ENCODE measurements around the gene SCUBE1. TPM values are rescaled to one million over a fixed set of nuclear protein-coding genes. Genes with fewer than 3 reads are reported as not detected.

SCUBE1 gene
- total and polyA plus RNA-seq, 4 donors: 1.6 to 7.9 (median 5.0) TPM

- Histone ChIP-seq H3K36me3 (ENCODE audit: control insufficient read depth in 4 of 4, insufficient read depth in 4 of 4, low read length in 4 of 4) (no peaks in the 10 kb centered on the region), H3K27ac (ENCODE audit: low read depth in 1 of 2, low read length in 1 of 2) (no peak overlapping the region), H3K4me1 (ENCODE audit: control insufficient read depth in 5 of 5, insufficient read depth in 5 of 5, low read length in 5 of 5) (peaks cover 0 to 11% (median 0%) of the 10 kb centered on the region in 5 donors), H3K4me3 (no peak overlapping the region), H3K9ac (ENCODE audit: insufficient read depth in 1 of 2, low read length in 2 of 2) (no peak overlapping the region), H3K9me3 (ENCODE audit: control insufficient read depth in 4 of 4, insufficient read depth in 3 of 4, low read length in 3 of 4) (no peaks in the 10 kb centered on the region), H3K27me3 (ENCODE audit: control insufficient read depth in 3 of 3, insufficient read depth in 3 of 3, low read length in 2 of 3) (no peaks in the 10 kb centered on the region)
- DNase-seq (no peak), ATAC-seq (ENCODE audit: insufficient read depth, low FRiP score) (no peak)
- TF ChIP-seq CTCF (IDR thresholded peaks at IDR 0.05; ENCODE audit: control extremely low read depth, extremely low read depth): no peak
- WGBS, 2 donors: 94 to 97% methylated on average over 26 of the region's 26 CpGs
Observed at GRCh38 chr22:43201486-43202219, 141.5 kb downstream of the SCUBE1 start.

- Histone ChIP-seq H3K27ac (ENCODE audit: low read depth in 1 of 2, low read length in 1 of 2) (no peak overlapping the region), H3K36me3 (ENCODE audit: control insufficient read depth in 4 of 4, insufficient read depth in 4 of 4, low read length in 4 of 4) (no peaks in the 10 kb centered on the region), H3K27me3 (ENCODE audit: control insufficient read depth in 3 of 3, insufficient read depth in 3 of 3, low read length in 2 of 3) (no peaks in the 10 kb centered on the region), H3K4me3 (no peak overlapping the region), H3K9ac (ENCODE audit: insufficient read depth in 1 of 2, low read length in 2 of 2) (no peak overlapping the region), H3K4me1 (ENCODE audit: control insufficient read depth in 5 of 5, insufficient read depth in 5 of 5, low read length in 5 of 5) (peaks cover 0 to 11% (median 0%) of the 10 kb centered on the region in 5 donors), H3K9me3 (ENCODE audit: control insufficient read depth in 4 of 4, insufficient read depth in 3 of 4, low read length in 3 of 4) (no peaks in the 10 kb centered on the region)
- TF ChIP-seq CTCF (IDR thresholded peaks at IDR 0.05; ENCODE audit: control extremely low read depth, extremely low read depth): no peak
- DNase-seq: no peak
- WGBS, 2 donors: 90 to 94% methylated on average over 13 of the region's 13 CpGs
- ATAC-seq (ENCODE audit: insufficient read depth, low FRiP score): no peak
Observed at GRCh38 chr22:43200555-43200954, 142.6 kb downstream of the SCUBE1 start.

GRCh38 chr22:43200031-43200430 is 143.1 kb downstream of the SCUBE1 start:
- Histone ChIP-seq H3K4me3 (no peak overlapping the region), H3K4me1 (ENCODE audit: control insufficient read depth in 5 of 5, insufficient read depth in 5 of 5, low read length in 5 of 5) (peaks cover 0 to 11% (median 0%) of the 10 kb centered on the region in 5 donors), H3K27me3 (ENCODE audit: control insufficient read depth in 3 of 3, insufficient read depth in 3 of 3, low read length in 2 of 3) (no peaks in the 10 kb centered on the region), H3K9ac (ENCODE audit: insufficient read depth in 1 of 2, low read length in 2 of 2) (no peak overlapping the region), H3K36me3 (ENCODE audit: control insufficient read depth in 4 of 4, insufficient read depth in 4 of 4, low read length in 4 of 4) (no peaks in the 10 kb centered on the region), H3K9me3 (ENCODE audit: control insufficient read depth in 4 of 4, insufficient read depth in 3 of 4, low read length in 3 of 4) (no peaks in the 10 kb centered on the region), H3K27ac (ENCODE audit: low read depth in 1 of 2, low read length in 1 of 2) (no peak overlapping the region)
- no peak for TF ChIP-seq CTCF (IDR thresholded peaks at IDR 0.05; ENCODE audit: control extremely low read depth, extremely low read depth)
- no peak for DNase-seq
- 86 to 88% methylated on average over 17 of the region's 17 CpGs for WGBS, 2 donors
- no peak for ATAC-seq (ENCODE audit: insufficient read depth, low FRiP score)
